HG03039 (cell line): ENCODE results near the gene OPN1MW.
"Not testable (repeated sequence)": the region's sequence is repeated elsewhere in the genome, so short reads cannot be mapped to it uniquely, and the experiment has no call there.

Source experiments
- ATAC-seq: cut with Tn5 transposase; IDR thresholded peaks from one replicate; pipeline ENCODE4 v1.9.1; 2021; ENCODE audit warnings: mild to moderate bottlenecking, moderate library complexity; ENCODE audit not compliant: unreplicated experiment

OPN1MW gene

DNA sequence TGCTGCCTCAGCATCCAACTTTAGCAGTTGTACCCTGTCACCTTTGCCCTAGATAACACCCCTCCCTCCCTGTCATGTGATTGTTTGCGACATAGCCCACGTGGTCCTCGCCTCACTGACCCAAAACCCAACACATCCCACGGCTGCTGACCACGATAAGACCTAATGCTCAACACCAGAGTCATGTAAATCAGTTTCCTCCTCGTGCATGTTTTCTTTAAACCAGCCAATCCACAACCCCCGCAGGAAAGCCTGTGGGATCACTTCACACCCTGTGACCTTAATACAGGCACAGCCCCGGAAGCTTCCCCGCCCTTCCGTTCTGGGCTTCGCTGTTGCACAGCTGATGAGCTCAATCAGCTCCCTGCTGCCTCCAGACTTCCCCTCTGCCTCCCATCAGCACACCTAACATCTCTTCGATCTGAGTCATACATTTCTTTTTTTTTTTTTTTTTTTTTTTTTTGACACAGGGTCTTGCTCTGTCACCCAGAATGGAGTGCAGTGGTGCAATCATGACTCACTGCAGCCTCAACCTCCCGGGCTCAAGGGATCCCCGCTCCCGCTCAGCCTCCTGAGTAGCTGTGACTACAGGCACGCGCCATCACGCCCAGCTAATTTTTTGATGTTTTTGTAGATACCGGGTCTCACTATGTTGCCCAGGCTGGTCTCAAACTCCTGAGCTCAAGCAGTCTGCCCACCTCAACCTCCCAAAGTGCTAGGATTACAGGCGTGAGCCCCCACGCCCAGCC, 27.4 kb downstream of the OPN1MW start:
- not testable (repeated sequence) for ATAC-seq

DNA sequence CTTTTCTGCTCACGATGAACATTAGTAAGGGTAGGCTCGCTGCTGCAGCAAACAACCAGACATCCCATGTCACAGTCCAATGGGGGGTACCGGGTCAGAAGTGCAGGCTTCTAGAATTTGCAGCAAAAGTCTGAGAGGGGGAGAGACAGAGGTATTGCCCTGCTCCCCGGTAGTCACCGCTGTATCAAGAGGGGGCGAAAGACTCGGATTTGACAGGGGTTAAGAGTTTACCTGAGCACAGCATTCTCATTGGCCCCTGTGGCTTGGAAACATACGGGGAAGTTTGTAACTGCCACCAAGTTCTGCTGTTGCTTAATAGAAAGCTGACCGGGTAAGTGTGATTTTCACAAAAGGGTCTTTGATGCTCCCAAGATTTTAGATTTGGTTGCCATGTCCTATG, 28.7 kb downstream of the OPN1MW start:
- not testable (repeated sequence) for ATAC-seq

DNA sequence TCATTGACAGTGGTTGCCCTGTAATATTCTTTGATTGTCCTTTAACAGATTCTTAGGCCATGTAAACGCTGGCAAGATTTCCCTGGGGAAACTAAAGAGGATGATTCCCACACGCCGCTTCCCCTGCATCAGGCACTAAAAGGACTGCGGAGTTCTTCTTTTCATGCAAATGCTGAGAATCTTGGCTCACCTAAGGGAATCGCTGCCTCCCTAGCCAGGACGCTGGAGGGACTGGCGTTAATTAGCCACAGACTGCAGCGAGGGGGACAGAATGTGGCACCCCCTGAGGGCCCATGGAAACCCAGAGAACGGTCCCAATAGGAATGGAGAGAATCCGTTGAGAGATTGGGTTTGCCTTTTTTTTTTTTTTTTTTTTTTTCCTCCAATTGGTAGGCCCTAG, 29.1 kb downstream of the OPN1MW start:
- ATAC-seq: not testable (repeated sequence)

DNA sequence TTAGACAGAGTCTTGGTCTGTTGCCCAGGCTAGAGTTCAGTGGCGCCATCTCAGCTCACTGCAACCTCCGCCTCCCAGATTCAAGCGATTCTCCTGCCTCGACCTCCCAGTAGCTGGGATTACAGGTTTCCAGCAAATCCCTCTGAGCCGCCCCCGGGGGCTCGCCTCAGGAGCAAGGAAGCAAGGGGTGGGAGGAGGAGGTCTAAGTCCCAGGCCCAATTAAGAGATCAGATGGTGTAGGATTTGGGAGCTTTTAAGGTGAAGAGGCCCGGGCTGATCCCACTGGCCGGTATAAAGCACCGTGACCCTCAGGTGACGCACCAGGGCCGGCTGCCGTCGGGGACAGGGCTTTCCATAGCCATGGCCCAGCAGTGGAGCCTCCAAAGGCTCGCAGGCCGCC, 37.1 kb downstream of the OPN1MW start, which contains the start of gene OPN1MW2:
TSS of gene OPN1MW2 (plus strand) at position 301 of the 400 bp plus-strand sequence. CDS start at position 361, 60 bp downstream.
- ATAC-seq: not testable (repeated sequence)

- ATAC-seq: not testable (repeated sequence)
These were observed 42.9 kb downstream of the OPN1MW start for GRCh38 chrX:154225292-154225691.

- ATAC-seq: not testable (repeated sequence)
These were observed 44.3 kb downstream of the OPN1MW start for GRCh38 chrX:154226706-154227105.

- not testable (repeated sequence) for ATAC-seq
These were observed 49.0 kb downstream of the OPN1MW start for GRCh38 chrX:154231443-154231842.

DNA sequence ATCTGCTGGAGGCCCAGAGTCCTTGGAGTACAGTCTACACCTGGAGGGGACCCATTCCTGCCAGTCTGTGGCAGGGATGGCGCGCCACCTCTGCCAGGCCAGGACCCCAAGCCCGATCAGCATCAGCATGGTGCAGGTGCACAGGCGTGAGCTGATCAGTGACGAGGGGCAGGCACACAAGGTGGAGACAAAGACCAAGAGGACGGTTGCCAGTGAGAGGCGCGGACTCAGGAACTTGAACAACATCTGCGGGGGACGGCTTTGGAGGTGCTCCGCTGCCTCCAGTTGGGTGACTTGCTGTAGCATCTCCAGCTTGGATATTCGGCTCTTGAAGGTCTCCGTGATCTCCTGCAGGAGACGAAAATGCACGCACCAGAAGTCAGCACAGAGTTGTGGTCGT, 51.2 kb downstream of the OPN1MW start:
- ATAC-seq: not testable (repeated sequence)

DNA sequence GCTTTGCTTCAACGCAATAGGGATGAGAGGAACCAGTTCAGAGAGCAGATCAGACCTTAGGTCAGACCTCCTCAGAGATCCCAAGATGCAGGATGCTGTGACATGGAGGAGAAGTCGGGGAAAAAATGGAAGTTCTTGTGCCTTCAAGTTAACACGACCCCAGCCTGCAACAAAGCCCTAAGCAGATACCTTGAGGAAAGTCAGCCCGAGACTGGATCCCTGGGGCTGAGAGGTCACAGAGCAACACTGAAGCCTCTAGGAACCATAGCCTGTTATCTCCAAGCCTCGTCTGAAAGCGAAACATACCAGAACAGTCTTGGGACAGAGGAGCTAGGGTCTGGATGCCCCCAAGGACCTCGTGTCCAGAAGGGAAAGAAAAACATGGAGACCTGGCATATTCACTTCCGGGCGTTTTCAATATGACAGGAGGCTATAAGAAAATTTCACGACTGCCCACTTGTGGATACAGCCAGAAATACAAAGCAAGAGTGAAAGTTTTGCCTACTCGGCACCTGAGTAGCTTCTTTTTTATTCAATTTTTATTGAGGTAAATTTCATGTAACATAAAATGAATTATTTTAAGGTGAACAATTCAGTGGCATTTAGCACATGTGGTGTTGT, 56.7 kb downstream of the OPN1MW start:
- not testable (repeated sequence) for ATAC-seq

- ATAC-seq: not testable (repeated sequence)
These were observed 57.6 kb downstream of the OPN1MW start for GRCh38 chrX:154239982-154240503.
